GM10248 (cell line): Measurements from ENCODE around the gene NEK8.
"Not testable (repeated sequence)": the region's sequence is repeated elsewhere in the genome, so short reads cannot be mapped to it uniquely, and the experiment has no call there.

ENCODE experiments used
- CTCF ChIA-PET: fragments of 300-600 bp; sonication (Branson Sonifier 250); formaldehyde crosslinking; extraction: SDS; loops from one replicate; lab custom pipeline; 2021; ENCODE audit warnings: antibody characterized with exemption; lab: Yijun Ruan, JAX
- POLR2A ChIA-PET: fragments of 350-650 bp; sonication (Branson Sonifier 250); formaldehyde crosslinking; extraction: SDS; loops from one replicate; lab custom pipeline; 2020; ENCODE audit warnings: antibody characterized with exemption; lab: Yijun Ruan, JAX
- DNase-seq: peaks from one replicate; pipeline ENCODE4 v3.0.0; 2012; ENCODE audit errors: extremely low spot score
- CTCF ChIP-seq: IDR thresholded peaks from 2 replicates; pipeline ENCODE4 v1.5.1; 2012; ENCODE audit warnings: mild to moderate bottlenecking, low read depth; ENCODE audit errors: extremely low read depth, missing control alignments, control extremely low read depth

The NEK8 gene

GRCh38 chr17:28774206-28774605 lies 45.6 kb downstream of the NEK8 start:
- TF ChIP-seq CTCF: no peak
- no peak for DNase-seq
- ChIA-PET POLR2A (no interaction called here), CTCF (interaction anchor here (1.3 to 6.8 kb wide), 4 partner anchors 10 to 74 kb away, joined by 5 to 94 read pairs (median 9); partner anchors contain the start of gene TLCD1)

GRCh38 chr17:28777178-28777577 lies 48.6 kb downstream of the NEK8 start:
- POLR2A ChIA-PET: no interaction called here
- DNase-seq: no peak
- CTCF ChIA-PET: interaction anchor here (1.6 to 6.8 kb wide), 3 partner anchors 14 to 117 kb away, joined by 3 to 94 read pairs (median 12); partner anchors contain the start of gene TLCD1
- TF ChIP-seq CTCF: no peak

GRCh38 chr17:28779601-28780000 lies 51.0 kb downstream of the NEK8 start:
- POLR2A ChIA-PET, DNase-seq: not testable (repeated sequence)
- CTCF ChIA-PET: interaction anchor here (1.1 to 3.5 kb wide), 2 partner anchors 15 to 186 kb away, joined by 3 to 22 read pairs; no protein-coding TSS in a partner anchor

GRCh38 chr17:28783161-28783560 lies 54.6 kb downstream of the NEK8 start:
- no peak for DNase-seq
- TF ChIP-seq CTCF: no peak
- CTCF ChIA-PET: interaction anchor here (0.8 to 2.2 kb wide), 4 partner anchors 9 to 20 kb away, joined by 3 to 6 read pairs (median 4); no protein-coding TSS in a partner anchor
- POLR2A ChIA-PET: no interaction called here

GRCh38 chr17:28788100-28788499 lies 59.5 kb downstream of the NEK8 start:
- POLR2A ChIA-PET: interaction anchor here (1.0 kb wide), 1 partner anchor 16 kb away, joined by 3 read pairs; no protein-coding TSS in a partner anchor

More at GRCh38 chr17:28788100-28788499, 59.5 kb downstream of the NEK8 start:
- DNase-seq: no peak
- CTCF ChIA-PET: interaction anchor here (0.9 to 2.5 kb wide), 6 partner anchors 12 to 61 kb away, joined by 3 to 12 read pairs (median 4); partner anchors contain the start of gene TLCD1
- TF ChIP-seq CTCF: no peak
